Kidney epithelial cell (primary cell): Measurements from ENCODE around the gene RASL11A. TPM values are rescaled to one million over a fixed set of nuclear protein-coding genes. Genes with fewer than 3 reads are reported as not detected.
"Not testable (repeated sequence)": the region's sequence is repeated elsewhere in the genome, so short reads cannot be mapped to it uniquely, and the experiment has no call there.

ENCODE experiments used
- DNase-seq: peaks from one replicate; pipeline ENCODE4 v3.0.0-alpha.2; 2010; ENCODE audit warnings: low read depth
- H3K27me3 ChIP-seq: 2 replicates; pipeline ENCODE4 v1.6.0; 2011; ENCODE audit warnings: low read length; ENCODE audit not compliant: control insufficient read depth, insufficient read depth
- H3K36me3 ChIP-seq: 2 replicates; pipeline ENCODE4 v1.5.1; 2011; ENCODE audit warnings: low read length; ENCODE audit not compliant: control insufficient read depth, insufficient read depth
- H3K4me3 ChIP-seq: 2 replicates; pipeline ENCODE4 v1.5.1; 2011; ENCODE audit warnings: low read depth, mild to moderate bottlenecking, control low read depth, low read length
- total RNA-seq: library from RNA; depleted of rRNA; stranded (reverse); fragments of >200 nt; gene quantifications from 2 replicates; pipeline ENCODE4 v1.2.3, GENCODE V29; 2015
- TF ChIP-seq, protein P1 (sequence below): IDR thresholded peaks from 2 replicates; pipeline ENCODE4 v1.5.1; 2011; ENCODE audit warnings: mild to moderate bottlenecking, moderate library complexity, low read length, control low read depth, inconsistent platforms; ENCODE audit not compliant: insufficient read depth, poor library complexity, severe bottlenecking

The RASL11A gene
- total RNA-seq, 1 donor from 2014 or later, result 1.6 TPM

DNA sequence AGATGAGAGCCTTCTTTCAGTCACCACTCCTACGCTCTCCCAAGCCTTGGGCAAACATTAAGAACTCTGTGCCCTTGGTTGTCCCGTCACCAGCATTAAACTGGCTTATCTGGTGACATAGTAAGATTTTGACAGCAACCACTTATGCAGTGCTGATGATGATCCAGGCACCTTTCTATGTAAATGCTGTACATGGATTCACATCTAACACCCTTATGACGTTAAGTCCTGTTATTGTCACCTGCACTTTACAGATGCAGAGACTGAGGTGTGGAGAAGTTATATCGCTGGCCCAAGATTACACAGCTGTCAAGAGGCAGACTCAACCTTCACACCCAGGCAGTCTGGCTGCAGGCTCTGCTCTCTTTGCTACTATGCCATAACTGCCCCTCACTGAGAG, 25.0 kb downstream of the RASL11A start:
- no peak for DNase-seq
- Histone ChIP-seq H3K27me3 (peaks cover 5% of the 10 kb centered on the region), H3K4me3 (no peak overlapping the region), H3K36me3 (no peaks in the 10 kb centered on the region)
- TF ChIP-seq, protein P1, sequence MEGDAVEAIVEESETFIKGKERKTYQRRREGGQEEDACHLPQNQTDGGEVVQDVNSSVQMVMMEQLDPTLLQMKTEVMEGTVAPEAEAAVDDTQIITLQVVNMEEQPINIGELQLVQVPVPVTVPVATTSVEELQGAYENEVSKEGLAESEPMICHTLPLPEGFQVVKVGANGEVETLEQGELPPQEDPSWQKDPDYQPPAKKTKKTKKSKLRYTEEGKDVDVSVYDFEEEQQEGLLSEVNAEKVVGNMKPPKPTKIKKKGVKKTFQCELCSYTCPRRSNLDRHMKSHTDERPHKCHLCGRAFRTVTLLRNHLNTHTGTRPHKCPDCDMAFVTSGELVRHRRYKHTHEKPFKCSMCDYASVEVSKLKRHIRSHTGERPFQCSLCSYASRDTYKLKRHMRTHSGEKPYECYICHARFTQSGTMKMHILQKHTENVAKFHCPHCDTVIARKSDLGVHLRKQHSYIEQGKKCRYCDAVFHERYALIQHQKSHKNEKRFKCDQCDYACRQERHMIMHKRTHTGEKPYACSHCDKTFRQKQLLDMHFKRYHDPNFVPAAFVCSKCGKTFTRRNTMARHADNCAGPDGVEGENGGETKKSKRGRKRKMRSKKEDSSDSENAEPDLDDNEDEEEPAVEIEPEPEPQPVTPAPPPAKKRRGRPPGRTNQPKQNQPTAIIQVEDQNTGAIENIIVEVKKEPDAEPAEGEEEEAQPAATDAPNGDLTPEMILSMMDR, result no peak

DNA sequence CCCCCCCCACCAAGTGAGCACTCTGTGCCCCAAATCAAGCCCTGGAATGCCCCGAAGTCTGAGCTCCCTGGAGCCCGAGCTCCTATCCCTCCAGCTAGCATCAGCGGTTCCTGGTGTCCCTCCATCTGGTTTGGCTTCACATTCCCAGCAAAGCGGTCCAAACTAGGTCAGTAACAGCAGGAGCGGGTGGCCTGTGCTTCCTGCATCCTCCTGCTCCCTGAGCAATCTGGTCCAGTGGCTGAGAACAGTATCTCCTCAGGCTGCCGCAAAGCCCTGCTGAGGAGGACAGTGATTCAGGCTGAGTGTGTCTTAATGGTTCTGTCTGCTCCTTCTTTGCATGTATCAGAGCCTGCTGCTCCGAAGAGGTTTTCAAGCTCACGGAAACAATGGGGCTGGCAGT, 25.9 kb downstream of the RASL11A start:
- Histone ChIP-seq H3K36me3 (no peaks in the 10 kb centered on the region), H3K27me3 (peaks cover 5% of the 10 kb centered on the region), H3K4me3 (no peak overlapping the region)
- TF ChIP-seq, protein P1, result no peak
- DNase-seq, result no peak

DNA sequence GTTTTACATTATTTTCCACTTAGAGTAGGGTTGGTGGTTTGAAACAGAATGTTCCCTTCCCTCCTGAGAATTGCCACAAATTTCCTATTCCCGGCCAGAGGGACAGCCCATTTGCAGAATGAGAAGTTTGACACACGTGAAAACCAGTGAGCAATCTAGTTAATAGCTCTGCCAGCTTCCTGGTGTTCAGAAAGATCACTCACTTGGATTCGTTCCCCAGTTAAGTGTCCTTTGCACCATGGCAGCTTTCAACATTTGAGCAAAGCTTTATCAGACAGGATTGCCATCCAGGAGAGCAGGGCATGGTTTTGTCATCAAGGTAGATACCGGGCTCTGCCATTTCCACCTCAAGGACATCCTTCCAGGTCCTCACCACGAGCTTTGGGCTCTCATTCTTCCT, 28.2 kb downstream of the RASL11A start:
- H3K36me3 ChIP-seq, result no peaks in the 10 kb centered on the region
- no peak for DNase-seq
- H3K4me3 ChIP-seq, result no peak overlapping the region
- peaks cover 5% of the 10 kb centered on the region for H3K27me3 ChIP-seq
- TF ChIP-seq, protein P1, result no peak

DNA sequence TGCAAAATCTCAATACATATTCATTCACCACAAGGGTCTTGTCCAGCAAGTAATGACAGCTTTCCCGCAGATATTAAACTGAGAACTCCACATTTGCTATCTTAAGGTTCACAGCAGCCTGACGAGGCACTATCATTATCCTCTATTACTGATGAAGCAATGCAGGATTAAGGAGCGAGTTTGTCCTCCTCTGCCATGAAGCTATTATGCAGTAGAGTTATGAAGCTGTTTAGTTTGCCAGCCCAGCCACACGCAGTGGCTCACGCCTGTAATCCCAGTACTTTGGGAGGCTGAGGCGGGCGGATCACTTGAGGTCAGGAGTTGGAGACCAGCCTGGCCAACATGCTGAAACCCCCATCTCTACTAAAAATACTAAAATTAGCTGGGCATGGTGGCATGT, 29.8 kb downstream of the RASL11A start:
- not testable (repeated sequence) for H3K4me3 ChIP-seq, H3K36me3 ChIP-seq, DNase-seq, H3K27me3 ChIP-seq

DNA sequence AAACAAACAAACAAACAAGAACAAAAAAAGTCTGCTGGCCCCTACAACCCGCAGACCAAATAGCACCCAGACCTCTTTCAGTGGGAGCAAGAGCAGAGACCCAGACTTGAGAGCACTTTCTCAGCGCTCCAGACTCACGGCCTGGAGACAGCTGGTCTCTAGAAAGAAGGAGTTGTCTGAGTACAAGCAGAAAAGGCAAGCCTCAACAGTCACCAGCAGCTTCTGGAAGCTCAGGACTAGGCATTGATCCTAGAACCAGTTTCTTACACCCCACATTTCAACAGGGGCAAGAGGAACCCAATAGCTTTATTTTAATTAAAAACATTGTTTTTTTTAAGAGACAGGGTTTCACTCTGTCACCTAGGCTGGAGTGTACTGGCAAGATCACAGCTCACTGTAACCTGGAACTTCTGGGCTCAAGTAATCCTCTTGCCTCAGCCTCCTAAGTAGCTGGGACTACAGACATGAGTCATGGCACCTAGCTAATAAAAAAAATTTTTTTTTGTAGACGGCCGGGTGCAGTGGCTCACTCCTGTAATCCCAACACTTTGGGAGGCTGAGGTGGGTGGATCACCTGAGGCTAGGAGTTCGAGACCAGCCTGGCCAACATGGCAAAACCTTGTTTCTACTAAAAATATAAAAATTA, 30.4 kb downstream of the RASL11A start:
- Histone ChIP-seq H3K4me3 (no peak overlapping the region), H3K27me3 (no peaks in the 10 kb centered on the region), H3K36me3 (no peaks in the 10 kb centered on the region)
- DNase-seq, result no peak
- TF ChIP-seq, protein P1, result no peak

DNA sequence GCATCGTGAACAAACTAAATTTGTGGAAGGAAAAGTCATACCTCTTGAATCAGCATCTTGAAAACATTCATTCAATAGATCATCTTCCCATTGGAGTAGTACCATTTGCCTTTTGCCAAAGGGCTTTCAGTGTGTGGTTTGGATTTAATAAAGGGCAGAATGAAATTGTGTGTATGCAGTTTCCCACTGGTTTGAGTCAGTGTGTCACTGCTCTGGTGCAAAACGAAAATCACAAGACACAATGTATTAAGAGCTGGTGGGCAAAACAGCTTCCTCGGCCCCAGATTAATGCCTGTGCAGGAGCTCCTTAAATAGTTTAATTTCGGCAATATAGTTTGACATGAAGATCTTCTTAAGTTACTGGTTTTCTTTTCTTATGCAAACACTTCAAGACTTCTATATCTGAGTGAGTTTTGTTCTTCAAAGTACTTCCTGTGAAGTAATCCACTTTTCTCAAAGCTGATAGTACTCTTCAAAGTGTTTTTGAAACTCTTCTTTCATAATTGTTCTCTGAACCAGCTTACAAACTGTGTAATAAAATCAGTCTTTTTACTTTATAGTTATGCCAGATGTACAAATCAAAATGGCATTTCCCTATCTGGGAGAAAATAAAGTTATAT, 32.1 kb downstream of the RASL11A start:
- no peak overlapping the region for H3K4me3 ChIP-seq
- H3K27me3 ChIP-seq, result no peaks in the 10 kb centered on the region
- TF ChIP-seq, protein P1, result no peak
- H3K36me3 ChIP-seq, result no peaks in the 10 kb centered on the region
- no peak for DNase-seq
